ENCODE measurements around the gene THOC6.

Gene THOC6

DNA sequence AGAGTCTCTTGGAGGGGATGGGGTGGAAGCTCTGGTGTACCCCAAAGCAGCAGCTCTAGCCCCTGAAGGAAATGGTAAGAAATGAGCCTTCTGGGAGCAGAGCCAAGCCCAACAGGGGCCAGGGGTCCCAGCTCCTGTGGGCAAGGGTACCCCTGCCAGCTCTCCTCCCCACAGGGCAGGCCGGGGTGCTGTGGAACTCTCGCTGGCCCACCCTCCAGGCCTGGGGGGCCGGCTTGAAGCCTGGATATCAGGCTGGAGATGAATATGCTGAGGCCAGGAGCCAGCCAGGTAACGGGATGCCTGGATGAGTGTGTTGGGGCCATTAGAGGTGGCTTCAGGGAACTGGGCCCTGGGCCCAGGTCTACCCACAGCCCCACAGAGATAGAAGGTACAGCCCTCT is 23.3 kb upstream of the THOC6 start:
- POLR2A ChIA-PET (ENCODE audit: low non-redundant PET): interaction anchor here (1.2 kb wide), 1 partner anchor 27 kb away, joined by 3 read pairs; no protein-coding TSS in a partner anchor

DNA sequence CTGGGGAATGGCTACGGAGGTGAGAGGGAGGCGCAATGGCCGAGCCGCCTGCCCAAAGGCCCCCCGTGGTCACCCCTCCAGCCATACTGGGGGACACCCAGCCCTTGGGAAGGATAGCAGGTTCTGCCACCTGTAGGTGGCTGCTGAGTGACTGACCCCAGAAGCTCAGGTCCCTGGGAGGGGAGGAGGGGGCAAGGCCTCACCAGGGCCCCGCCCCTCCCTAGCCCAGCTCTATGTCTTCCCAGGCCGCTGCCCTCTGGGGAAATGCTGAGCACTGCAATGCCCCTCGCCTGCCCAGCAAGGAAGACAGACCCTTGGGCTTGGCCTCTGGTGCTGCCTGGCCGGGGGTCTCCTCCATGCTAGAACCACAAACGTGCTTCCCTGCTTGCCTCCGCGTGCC is 22.5 kb upstream of the THOC6 start:
- ChIA-PET POLR2A (ENCODE audit: low non-redundant PET) (interaction anchor here (1.2 kb wide), 1 partner anchor 27 kb away, joined by 3 read pairs; no protein-coding TSS in a partner anchor), CTCF (interaction anchor here (2.5 to 3.9 kb wide), 2 partner anchors 27 to 30 kb away, joined by 10 to 19 read pairs; no protein-coding TSS in a partner anchor)
- no peak for TF ChIP-seq CTCF (conservative IDR thresholded peaks at IDR 0.05; ENCODE audit: low read depth)
- no peak for DNase-seq (ENCODE audit: low spot score)
- no peak overlapping the region for H3K27ac ChIP-seq

More for the DNA sequence above, 23.3 kb upstream of the THOC6 start:
- H3K27ac ChIP-seq: no peak overlapping the region
- no peak for DNase-seq (ENCODE audit: low spot score)
- CTCF ChIA-PET: interaction anchor here (3.9 kb wide), 1 partner anchor 27 kb away, joined by 19 read pairs; no protein-coding TSS in a partner anchor
- no peak for TF ChIP-seq CTCF (conservative IDR thresholded peaks at IDR 0.05; ENCODE audit: low read depth)

- peak; percentile 99 for DNase-seq (ENCODE audit: low spot score)
- ChIA-PET POLR2A (ENCODE audit: low non-redundant PET) (interaction anchor here (2.1 to 3.1 kb wide), 2 partner anchors 18 to 24 kb away, joined by 6 to 48 read pairs; partner anchors contain the start of genes HCFC1R1, THOC6 and TNFRSF12A), CTCF (interaction anchor here (0.6 to 3.9 kb wide), 8 partner anchors 10 to 199 kb away, joined by 3 to 19 read pairs (median 6); partner anchors contain the start of gene TNFRSF12A)
- peak; percentile 86 for TF ChIP-seq CTCF (conservative IDR thresholded peaks at IDR 0.05; ENCODE audit: low read depth)
- no peak overlapping the region for H3K27ac ChIP-seq
These were observed 20.1 kb upstream of the THOC6 start for GRCh38 chr16:3003582-3004270.

DNA sequence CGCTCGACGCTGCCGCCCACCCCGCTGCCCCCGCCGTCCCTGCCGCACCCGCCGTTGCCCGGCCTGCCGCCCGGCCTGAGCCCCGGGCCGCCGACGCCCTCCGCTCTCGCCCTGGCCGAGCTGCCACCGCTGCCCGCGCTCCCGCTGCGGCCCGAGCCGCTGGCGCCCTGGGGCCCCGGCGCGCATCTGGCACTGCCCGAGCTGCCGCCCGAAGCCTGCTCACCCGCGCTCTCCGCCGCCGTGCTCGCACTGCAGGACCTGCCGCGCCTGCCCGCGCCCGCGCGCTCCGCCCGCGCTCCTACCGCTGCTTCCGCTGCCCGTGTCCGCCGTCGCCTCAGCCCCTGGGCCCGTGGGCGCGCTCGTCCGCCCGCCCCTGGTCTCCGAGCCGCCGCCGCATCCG is 19.5 kb upstream of the THOC6 start:
- ChIA-PET POLR2A (ENCODE audit: low non-redundant PET) (interaction anchor here (2.1 to 3.1 kb wide), 2 partner anchors 18 to 24 kb away, joined by 6 to 48 read pairs; partner anchors contain the start of genes HCFC1R1, THOC6 and TNFRSF12A), CTCF (interaction anchor here (0.6 to 3.9 kb wide), 6 partner anchors 10 to 199 kb away, joined by 3 to 19 read pairs (median 6); partner anchors contain the start of gene TNFRSF12A)
- no peak overlapping the region for H3K27ac ChIP-seq
- TF ChIP-seq CTCF (conservative IDR thresholded peaks at IDR 0.05; ENCODE audit: low read depth): no peak
- no peak for DNase-seq (ENCODE audit: low spot score)

DNA sequence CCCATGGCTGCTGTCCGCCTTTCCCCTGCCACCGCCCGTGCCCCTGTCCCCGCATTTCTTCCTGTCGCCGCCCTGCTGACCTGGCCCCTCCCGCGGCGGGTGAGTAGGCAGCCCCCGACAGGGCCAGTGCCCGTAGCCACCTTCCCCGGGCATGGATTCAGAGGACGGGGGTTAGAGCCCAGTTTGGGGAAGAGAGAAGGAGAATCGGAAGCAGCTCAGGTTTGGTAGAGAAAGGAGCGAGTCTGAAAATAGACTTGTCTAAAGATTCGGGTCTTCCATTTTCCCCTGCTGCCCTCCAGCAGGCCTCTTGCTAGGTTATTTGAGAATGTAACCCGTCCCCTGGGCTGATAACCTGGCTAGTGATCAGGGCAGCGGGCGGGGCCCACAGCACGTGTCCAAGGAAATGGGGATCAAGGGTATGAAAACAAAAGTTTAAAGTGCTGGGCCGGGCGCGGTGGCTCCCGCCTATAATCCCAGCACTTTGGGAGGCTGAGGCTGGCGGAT is 19.0 kb upstream of the THOC6 start:
- ChIA-PET CTCF (interaction anchor here (1.7 kb wide), 1 partner anchor 9 kb away, joined by 6 read pairs; no protein-coding TSS in a partner anchor), POLR2A (ENCODE audit: low non-redundant PET) (interaction anchor here (2.1 to 3.1 kb wide), 2 partner anchors 17 to 23 kb away, joined by 6 to 48 read pairs; partner anchors contain the start of genes HCFC1R1, THOC6 and TNFRSF12A)
- no peak overlapping the region for H3K27ac ChIP-seq
- TF ChIP-seq CTCF (conservative IDR thresholded peaks at IDR 0.05; ENCODE audit: low read depth): no peak
- DNase-seq (ENCODE audit: low spot score): no peak

All from RWPE1 (cell line).